ENCODE data around the gene HMBS.
A peak's percentile ranks its signal among the peaks of the same experiment; 100 is the strongest.
"Not testable (repeated sequence)": the region's sequence is repeated elsewhere in the genome, so short reads cannot be mapped to it uniquely, and the experiment has no call there.

HMBS gene

DNA sequence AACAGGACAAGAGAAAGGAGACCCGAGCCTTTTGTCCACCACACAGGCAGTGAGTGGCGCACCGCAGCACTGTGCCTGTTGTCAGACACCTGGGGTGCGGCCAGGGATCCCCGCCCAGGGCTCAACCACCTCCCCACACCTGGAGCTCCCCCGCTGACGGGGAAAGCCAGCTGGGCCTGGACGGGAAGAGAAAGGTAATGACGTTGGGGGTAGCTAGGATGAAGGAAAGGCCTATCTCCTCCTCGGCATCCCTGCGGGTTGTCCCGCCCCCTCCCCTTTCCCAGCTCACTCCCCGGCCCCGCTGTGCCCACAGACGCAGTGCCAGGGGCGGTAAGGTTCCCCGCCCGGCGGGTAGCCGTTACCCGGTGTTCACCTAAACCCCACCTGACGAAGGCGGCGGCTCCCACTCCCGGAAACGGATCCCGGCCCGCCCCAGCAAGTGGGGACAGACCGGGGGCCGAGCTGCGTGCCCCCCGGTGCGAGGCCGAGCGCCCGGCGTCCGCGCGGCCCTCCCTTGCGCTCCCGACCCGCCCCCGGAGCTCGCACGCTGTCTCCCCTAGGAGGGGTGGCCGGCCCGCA, 28.2 kb upstream of the HMBS start:
- TF ChIP-seq, protein P1, sequence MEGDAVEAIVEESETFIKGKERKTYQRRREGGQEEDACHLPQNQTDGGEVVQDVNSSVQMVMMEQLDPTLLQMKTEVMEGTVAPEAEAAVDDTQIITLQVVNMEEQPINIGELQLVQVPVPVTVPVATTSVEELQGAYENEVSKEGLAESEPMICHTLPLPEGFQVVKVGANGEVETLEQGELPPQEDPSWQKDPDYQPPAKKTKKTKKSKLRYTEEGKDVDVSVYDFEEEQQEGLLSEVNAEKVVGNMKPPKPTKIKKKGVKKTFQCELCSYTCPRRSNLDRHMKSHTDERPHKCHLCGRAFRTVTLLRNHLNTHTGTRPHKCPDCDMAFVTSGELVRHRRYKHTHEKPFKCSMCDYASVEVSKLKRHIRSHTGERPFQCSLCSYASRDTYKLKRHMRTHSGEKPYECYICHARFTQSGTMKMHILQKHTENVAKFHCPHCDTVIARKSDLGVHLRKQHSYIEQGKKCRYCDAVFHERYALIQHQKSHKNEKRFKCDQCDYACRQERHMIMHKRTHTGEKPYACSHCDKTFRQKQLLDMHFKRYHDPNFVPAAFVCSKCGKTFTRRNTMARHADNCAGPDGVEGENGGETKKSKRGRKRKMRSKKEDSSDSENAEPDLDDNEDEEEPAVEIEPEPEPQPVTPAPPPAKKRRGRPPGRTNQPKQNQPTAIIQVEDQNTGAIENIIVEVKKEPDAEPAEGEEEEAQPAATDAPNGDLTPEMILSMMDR (IDR thresholded peaks at IDR 0.05; ENCODE audit: borderline replicate concordance, insufficient read depth, low read depth, low read length), result no peak
- peak overlapping the region; percentile 91 for H3K4me3 ChIP-seq (ENCODE audit: low read depth, low read length)

DNA sequence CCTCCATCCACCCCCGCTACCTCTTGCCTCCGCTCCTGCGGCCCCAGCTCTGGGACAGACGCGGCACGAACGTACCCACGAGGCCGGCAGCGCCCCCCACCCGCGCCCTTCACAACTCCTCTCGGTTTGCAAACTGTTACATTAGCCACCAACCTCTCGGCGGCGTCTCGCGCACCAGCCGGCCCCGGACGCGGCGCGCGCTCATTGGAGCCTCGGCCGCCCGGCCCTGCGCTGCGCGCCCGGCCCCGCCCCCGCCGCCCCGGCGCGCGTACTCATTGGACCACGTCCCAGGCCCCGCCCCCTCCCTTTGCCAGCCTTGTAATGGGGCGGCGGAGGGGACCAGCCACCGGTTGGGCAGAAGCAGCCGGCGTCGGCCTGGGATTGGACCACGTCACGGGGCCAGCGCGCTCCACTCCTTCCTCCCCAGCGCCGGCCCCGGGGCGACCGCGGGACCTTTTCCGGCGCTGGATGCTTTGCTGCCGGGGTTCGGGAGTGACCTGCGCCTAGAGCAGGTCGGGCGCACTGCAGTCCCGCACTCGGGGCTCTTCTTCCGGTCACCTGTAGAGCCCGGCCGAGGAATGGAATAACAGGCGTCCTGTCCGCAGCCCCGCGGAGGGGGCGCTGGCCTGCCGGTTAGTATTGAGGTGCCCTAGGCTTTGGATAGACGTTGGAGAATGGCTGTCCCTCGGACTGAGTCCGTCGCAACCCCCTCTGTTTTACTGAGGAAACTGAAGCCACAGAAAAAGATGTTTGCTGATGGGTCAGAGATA, 27.5 kb upstream of the HMBS start, which contains the start of gene HYOU1:
TSS of gene HYOU1 (minus strand) at position 206 of the 770 bp plus-strand sequence. CDS start 1,045 bp downstream, outside the sequence.
- peak within 1 kb of the TSS; percentile 91 for H3K4me3 ChIP-seq (ENCODE audit: low read depth, low read length)
- TF ChIP-seq, protein P1 (IDR thresholded peaks at IDR 0.05; ENCODE audit: borderline replicate concordance, insufficient read depth, low read depth, low read length), result peak; percentile 29; the same call in 1 of the 2 replicates

DNA sequence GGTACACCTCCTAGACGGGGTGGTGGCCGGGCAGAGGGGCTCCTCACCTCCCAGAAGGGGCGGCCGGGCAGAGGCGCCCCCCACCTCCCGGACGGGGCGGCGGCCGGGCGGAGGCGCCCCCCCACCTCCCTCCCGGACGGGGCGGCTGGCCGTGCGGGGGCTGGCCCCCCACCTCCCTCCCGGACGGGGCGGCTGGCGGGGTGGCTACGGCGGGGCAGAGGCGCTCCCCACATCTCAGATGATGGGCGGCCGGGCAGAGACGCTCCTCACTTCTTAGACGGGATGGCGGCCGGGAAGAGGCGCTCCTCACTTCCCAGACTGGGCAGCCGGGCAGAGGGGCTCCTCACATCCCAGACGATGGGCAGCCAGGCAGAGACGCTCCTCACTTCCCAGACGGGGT, 25.6 kb upstream of the HMBS start:
- not testable (repeated sequence) for H3K4me3 ChIP-seq (ENCODE audit: low read depth, low read length)

DNA sequence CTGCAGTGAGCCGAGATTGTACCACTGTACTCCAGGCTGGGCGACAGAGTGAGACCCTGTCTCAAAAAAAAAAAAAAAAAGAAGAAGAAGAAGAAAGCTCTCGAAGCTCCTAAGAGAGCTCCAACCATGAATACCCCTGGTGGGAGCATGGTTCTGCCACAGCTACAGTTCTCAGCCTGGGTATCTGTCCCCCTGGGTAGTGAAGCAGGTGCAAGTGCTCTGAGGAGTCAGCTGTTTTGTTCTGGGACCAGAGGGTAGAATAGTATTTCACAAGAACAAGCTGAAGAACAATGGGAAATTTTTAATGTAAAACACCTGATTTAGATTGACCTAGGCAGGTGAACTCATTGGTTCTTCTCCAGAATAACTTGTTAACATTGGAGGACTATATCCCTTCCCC, 23.4 kb upstream of the HMBS start:
- H3K4me3 ChIP-seq (ENCODE audit: low read depth, low read length), result no peak overlapping the region
- TF ChIP-seq, protein P1 (IDR thresholded peaks at IDR 0.05; ENCODE audit: borderline replicate concordance, insufficient read depth, low read depth, low read length), result no peak

DNA sequence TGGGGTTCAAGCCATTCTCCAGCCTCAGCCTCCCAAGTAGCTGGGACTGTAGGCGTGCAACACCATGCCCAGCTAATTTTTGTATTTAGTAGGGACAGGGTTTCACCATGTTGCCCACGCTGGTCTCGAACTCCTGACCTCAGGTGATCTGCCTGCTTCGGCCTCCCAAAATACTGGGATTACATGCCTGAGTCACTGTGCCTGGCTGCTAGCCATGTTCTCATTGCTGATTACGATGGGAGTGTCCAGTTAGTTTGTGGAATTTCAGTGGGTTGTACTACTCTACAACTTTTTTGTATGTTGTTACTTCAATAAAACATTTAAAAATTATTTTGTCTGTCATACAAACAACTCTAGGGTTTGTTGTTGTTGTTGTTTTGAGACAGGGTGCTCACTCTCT, 21.9 kb upstream of the HMBS start:
- no peak overlapping the region for H3K4me3 ChIP-seq (ENCODE audit: low read depth, low read length)
- TF ChIP-seq, protein P1 (IDR thresholded peaks at IDR 0.05; ENCODE audit: borderline replicate concordance, insufficient read depth, low read depth, low read length), result no peak

DNA sequence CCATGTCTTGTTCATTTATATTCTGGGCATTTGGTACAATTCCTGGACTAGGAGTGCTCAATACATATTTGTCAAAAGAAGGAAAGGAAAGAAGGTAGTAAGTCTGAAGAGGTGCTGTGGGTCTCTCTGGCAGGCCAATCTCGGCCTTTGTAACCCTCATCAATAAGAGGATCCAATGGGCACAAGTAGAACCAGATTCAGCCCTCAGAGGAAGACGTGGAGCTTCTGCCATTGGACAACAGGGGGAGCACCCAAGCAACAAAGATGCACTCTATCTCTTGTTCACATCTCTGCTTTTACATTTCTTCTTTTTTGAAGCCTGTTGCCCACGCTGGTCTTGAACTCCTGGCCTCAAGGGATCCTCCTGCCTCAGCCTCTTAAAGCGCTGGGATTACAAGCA, 19.3 kb upstream of the HMBS start:
- no peak overlapping the region for H3K4me3 ChIP-seq (ENCODE audit: low read depth, low read length)
- TF ChIP-seq, protein P1 (IDR thresholded peaks at IDR 0.05; ENCODE audit: borderline replicate concordance, insufficient read depth, low read depth, low read length), result peak; percentile 72

DNA sequence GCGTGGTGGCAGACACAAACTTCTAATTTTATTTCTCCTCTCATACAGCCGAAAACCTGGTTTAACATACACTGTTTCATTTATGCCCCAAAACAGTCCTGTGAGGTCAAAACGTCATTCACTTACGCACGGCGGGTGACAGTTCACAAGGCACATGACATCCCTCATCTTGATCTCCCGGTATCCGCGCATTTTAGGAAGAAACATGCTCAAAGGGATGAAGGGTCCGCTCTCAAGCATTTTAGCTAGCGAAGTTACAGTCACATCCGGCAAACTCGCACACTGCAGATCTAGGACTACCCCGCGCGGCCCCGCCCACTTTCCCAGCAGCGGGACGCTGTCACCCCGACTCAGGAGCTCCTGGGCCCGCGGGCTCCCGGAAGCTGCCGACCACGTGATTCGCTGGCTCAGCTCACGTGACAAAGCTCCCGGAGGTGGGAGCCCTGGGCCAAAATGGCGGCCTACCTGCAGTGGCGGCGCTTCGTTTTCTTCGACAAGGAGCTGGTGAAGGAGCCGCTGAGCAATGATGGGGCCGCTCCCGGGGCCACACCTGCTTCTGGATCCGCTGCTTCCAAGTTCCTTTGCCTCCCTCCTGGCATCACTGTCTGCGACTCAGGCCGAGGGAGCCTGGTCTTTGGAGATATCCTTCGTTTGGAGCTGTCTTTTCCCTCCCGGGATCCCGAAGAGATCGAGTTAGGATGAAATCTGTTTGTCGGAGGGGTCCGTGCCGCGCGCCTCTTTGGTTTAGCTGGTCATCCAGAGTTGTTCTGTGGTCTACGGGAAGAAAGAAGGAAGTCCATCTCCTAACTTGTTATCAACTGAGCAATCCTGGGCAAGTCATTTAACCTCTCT, 17.1 kb upstream of the HMBS start, which contains the start of gene VPS11:
TSS of gene VPS11 (plus strand) at position 448 of the 852 bp plus-strand sequence. CDS start at position 454, 6 bp downstream.
- TF ChIP-seq, protein P1 (IDR thresholded peaks at IDR 0.05; ENCODE audit: borderline replicate concordance, insufficient read depth, low read depth, low read length), result no peak
- peak within 1 kb of the TSS; percentile 76 for H3K4me3 ChIP-seq (ENCODE audit: low read depth, low read length)

All from GM12875 (cell line).